Right kidney (tissue), 1 donor: ENCODE measurements around the gene SORBS1.

Source experiments
- DNase-seq: peaks from one replicate; pipeline ENCODE4 v3.0.0-alpha.2; 2016

The SORBS1 gene

GRCh38 chr10:95539560-95540284 lies 21.4 kb downstream of the SORBS1 start:
- DNase-seq = no peak

GRCh38 chr10:95538412-95538811 lies 22.8 kb downstream of the SORBS1 start:
- no peak for DNase-seq

GRCh38 chr10:95537542-95537927 lies 23.6 kb downstream of the SORBS1 start:
- DNase-seq = no peak

GRCh38 chr10:95536894-95537541 lies 24.2 kb downstream of the SORBS1 start:
- no peak for DNase-seq

- DNase-seq = peak; percentile 26
Observed at GRCh38 chr10:95536017-95536416, 25.2 kb downstream of the SORBS1 start.

GRCh38 chr10:95535526-95535925 lies 25.6 kb downstream of the SORBS1 start:
- no peak for DNase-seq

GRCh38 chr10:95533590-95533989 lies 27.6 kb downstream of the SORBS1 start:
- DNase-seq = no peak

GRCh38 chr10:95532536-95532935 lies 28.6 kb downstream of the SORBS1 start:
- DNase-seq = no peak

GRCh38 chr10:95531994-95532399 lies 29.2 kb downstream of the SORBS1 start:
- no peak for DNase-seq

GRCh38 chr10:95531058-95531809 lies 29.9 kb downstream of the SORBS1 start:
- DNase-seq = no peak

GRCh38 chr10:95530561-95530960 lies 30.6 kb downstream of the SORBS1 start:
- DNase-seq = no peak

GRCh38 chr10:95530029-95530428 lies 31.1 kb downstream of the SORBS1 start:
- DNase-seq = no peak

GRCh38 chr10:95526044-95526443 lies 35.1 kb downstream of the SORBS1 start:
- DNase-seq = no peak

- DNase-seq = no peak
Observed at GRCh38 chr10:95525033-95525418, 36.1 kb downstream of the SORBS1 start.

- no peak for DNase-seq
Observed at GRCh38 chr10:95524358-95525032, 36.7 kb downstream of the SORBS1 start.

GRCh38 chr10:95522117-95522516 lies 39.1 kb downstream of the SORBS1 start:
- no peak for DNase-seq

GRCh38 chr10:95520617-95521016 lies 40.6 kb downstream of the SORBS1 start:
- no peak for DNase-seq

- no peak for DNase-seq
Observed at GRCh38 chr10:95518455-95519452, 42.4 kb downstream of the SORBS1 start.

- no peak for DNase-seq
Observed at GRCh38 chr10:95517536-95518454, 43.4 kb downstream of the SORBS1 start.

- DNase-seq = no peak
Observed at GRCh38 chr10:95516774-95517373, 44.3 kb downstream of the SORBS1 start.
